ENCODE measurements around the gene FMNL2. TPM values are rescaled to one million over a fixed set of nuclear protein-coding genes. Genes with fewer than 3 reads are reported as not detected.

FMNL2 gene
- total RNA-seq, 1 experiment from 2014 or later = 33.6 TPM

GRCh38 chr2:152609154-152609553 is 274.2 kb downstream of the FMNL2 start:
- Histone ChIP-seq H3K27me3 (ENCODE audit: control insufficient read depth, insufficient read depth, low read length) (no peaks in the 10 kb centered on the region), H3K27ac (ENCODE audit: low read length) (no peak overlapping the region), H3K4me3 (ENCODE audit: low read depth in 2 of 2, low read length in 2 of 2) (no peak overlapping the region), H3K9me3 (ENCODE audit: control insufficient read depth, insufficient read depth, low read depth, low read length) (no peaks in the 10 kb centered on the region), H3K36me3 (ENCODE audit: control insufficient read depth, insufficient read depth, low read length) (no peaks in the 10 kb centered on the region; the same call in 1 of the 2 replicates), H3K4me1 (ENCODE audit: control insufficient read depth, insufficient read depth, low read length) (no peaks in the 10 kb centered on the region)
- no peak for TF ChIP-seq TCF7L2 (IDR thresholded peaks at IDR 0.05; ENCODE audit: low read depth, low read length)
- TF ChIP-seq POLR2AphosphoS5 (IDR thresholded peaks at IDR 0.05; ENCODE audit: low read depth, low read length) = no peak
- no peak for TF ChIP-seq REST (IDR thresholded peaks at IDR 0.05; ENCODE audit: insufficient read depth in 1 of 2, low read depth in 2 of 2, low read length in 1 of 2)
- TF ChIP-seq SIN3A (IDR thresholded peaks at IDR 0.05; ENCODE audit: borderline replicate concordance, insufficient read depth, low read depth, low read length) = no peak
- TF ChIP-seq CTCF (IDR thresholded peaks at IDR 0.05) = no peak
- BruUV-seq (replicated peaks) = no TSS peak
- CTCF ChIA-PET = no interaction called here
- no peak for DNase-seq (ENCODE audit: low read depth, low spot score)
- no peak for ATAC-seq
- intact Hi-C loops (cut with micrococcal nuclease; ENCODE audit: unreplicated experiment) = no loop called here
- in situ Hi-C loops (cut with HindIII; ENCODE audit: low pct_unique_long_range_greater_than_20kb, low sequenced_read_pairs) = no loop called here
- POLR2A ChIA-PET = no interaction called here

- ATAC-seq = no peak
- Histone ChIP-seq H3K9me3 (ENCODE audit: control insufficient read depth, insufficient read depth, low read depth, low read length) (no peaks in the 10 kb centered on the region), H3K36me3 (ENCODE audit: control insufficient read depth, insufficient read depth, low read length) (no peaks in the 10 kb centered on the region; the same call in 1 of the 2 replicates), H3K27ac (ENCODE audit: low read length) (no peak overlapping the region), H3K4me3 (ENCODE audit: low read depth in 2 of 2, low read length in 2 of 2) (no peak overlapping the region), H3K27me3 (ENCODE audit: control insufficient read depth, insufficient read depth, low read length) (no peaks in the 10 kb centered on the region), H3K4me1 (ENCODE audit: control insufficient read depth, insufficient read depth, low read length) (no peaks in the 10 kb centered on the region)
- ChIA-PET POLR2A (no interaction called here), CTCF (no interaction called here)
- intact Hi-C loops (cut with micrococcal nuclease; ENCODE audit: unreplicated experiment) (no loop called here), in situ Hi-C loops (cut with HindIII; ENCODE audit: low pct_unique_long_range_greater_than_20kb, low sequenced_read_pairs) (no loop called here)
- DNase-seq (ENCODE audit: low read depth, low spot score) = no peak
- no TSS peak for BruUV-seq (replicated peaks)
- TF ChIP-seq SIN3A (IDR thresholded peaks at IDR 0.05; ENCODE audit: borderline replicate concordance, insufficient read depth, low read depth, low read length) (no peak), REST (IDR thresholded peaks at IDR 0.05; ENCODE audit: insufficient read depth in 1 of 2, low read depth in 2 of 2, low read length in 1 of 2) (no peak), POLR2AphosphoS5 (IDR thresholded peaks at IDR 0.05; ENCODE audit: low read depth, low read length) (no peak), CTCF (IDR thresholded peaks at IDR 0.05) (no peak), TCF7L2 (IDR thresholded peaks at IDR 0.05; ENCODE audit: low read depth, low read length) (no peak)
Observed at GRCh38 chr2:152609699-152610098, 274.7 kb downstream of the FMNL2 start.

Measured in Panc1 (cell line).